Neuron (in vitro differentiated cells): ENCODE data around the gene SMYD2.

Source experiments
- H2AFZ ChIP-seq: one replicate; pipeline ENCODE4 v1.6.1; 2013; ENCODE audit warnings: low read depth, mild to moderate bottlenecking, inconsistent platforms, low read length, moderate library complexity
- H3K27me3 ChIP-seq: one replicate; pipeline ENCODE4 v1.6.1; 2013; ENCODE audit warnings: low read length; ENCODE audit not compliant: insufficient read depth
- H3K36me3 ChIP-seq: one replicate; pipeline ENCODE4 v1.6.1; 2013; ENCODE audit warnings: low read length; ENCODE audit not compliant: insufficient read depth
- H3K4me1 ChIP-seq: one replicate; pipeline ENCODE4 v1.6.1; 2013; ENCODE audit warnings: low read length; ENCODE audit not compliant: insufficient read depth
- H3K4me3 ChIP-seq: 2 replicates; pipeline ENCODE4 v1.5.1; 2013; ENCODE audit warnings: mild to moderate bottlenecking, low read length, moderate library complexity
- H3K9me3 ChIP-seq: one replicate; pipeline ENCODE4 v1.6.1; 2013; ENCODE audit warnings: low read length

The SMYD2 gene

GRCh38 chr1:214296860-214297745 is 16.1 kb downstream of the SMYD2 start:
- H3K36me3 ChIP-seq, result no peaks in the 10 kb centered on the region
- H3K9me3 ChIP-seq, result no peaks in the 10 kb centered on the region
- H3K4me3 ChIP-seq, result no peak overlapping the region
- no peaks in the 10 kb centered on the region for H3K27me3 ChIP-seq
- no peak overlapping the region for H2AFZ ChIP-seq
- peaks cover 16% of the 10 kb centered on the region for H3K4me1 ChIP-seq

DNA sequence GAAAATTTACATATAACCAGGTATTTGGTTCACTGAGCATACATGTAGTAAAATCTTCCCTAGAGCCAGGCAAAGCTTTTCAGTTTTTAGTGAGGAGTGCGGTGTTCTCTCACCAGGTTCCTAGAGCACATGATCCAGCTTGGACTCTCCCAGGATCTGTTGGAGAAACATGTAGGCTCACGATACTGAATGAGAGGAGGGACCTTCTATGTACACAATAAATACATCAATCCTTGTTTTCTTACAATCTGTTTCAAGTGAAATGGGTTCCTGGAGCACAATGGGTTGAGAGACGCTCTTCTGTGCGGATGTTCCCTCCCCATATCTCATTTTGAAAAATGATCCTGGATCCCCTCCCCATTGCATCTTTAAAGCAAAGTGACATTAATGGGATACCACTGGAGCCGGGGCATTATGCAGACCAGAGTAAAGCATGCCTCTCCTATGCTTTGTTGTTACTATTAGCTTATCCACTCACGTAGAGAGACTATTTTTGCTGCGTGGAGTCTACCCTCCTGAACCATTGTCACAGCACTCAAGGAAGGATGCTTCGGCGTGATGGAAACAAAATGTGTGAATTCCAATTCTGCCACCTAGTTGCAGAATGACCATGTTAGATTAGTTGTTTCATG is 19.3 kb downstream of the SMYD2 start:
- no peak overlapping the region for H2AFZ ChIP-seq
- peaks cover 21% of the 10 kb centered on the region for H3K4me1 ChIP-seq
- no peak overlapping the region for H3K4me3 ChIP-seq
- no peaks in the 10 kb centered on the region for H3K36me3 ChIP-seq
- H3K9me3 ChIP-seq, result no peaks in the 10 kb centered on the region
- no peaks in the 10 kb centered on the region for H3K27me3 ChIP-seq

GRCh38 chr1:214301526-214301925 is 20.6 kb downstream of the SMYD2 start:
- no peak overlapping the region for H3K4me3 ChIP-seq
- peaks cover 8% of the 10 kb centered on the region for H3K4me1 ChIP-seq
- H2AFZ ChIP-seq, result no peak overlapping the region
- no peaks in the 10 kb centered on the region for H3K36me3 ChIP-seq
- H3K9me3 ChIP-seq, result no peaks in the 10 kb centered on the region
- no peaks in the 10 kb centered on the region for H3K27me3 ChIP-seq

DNA sequence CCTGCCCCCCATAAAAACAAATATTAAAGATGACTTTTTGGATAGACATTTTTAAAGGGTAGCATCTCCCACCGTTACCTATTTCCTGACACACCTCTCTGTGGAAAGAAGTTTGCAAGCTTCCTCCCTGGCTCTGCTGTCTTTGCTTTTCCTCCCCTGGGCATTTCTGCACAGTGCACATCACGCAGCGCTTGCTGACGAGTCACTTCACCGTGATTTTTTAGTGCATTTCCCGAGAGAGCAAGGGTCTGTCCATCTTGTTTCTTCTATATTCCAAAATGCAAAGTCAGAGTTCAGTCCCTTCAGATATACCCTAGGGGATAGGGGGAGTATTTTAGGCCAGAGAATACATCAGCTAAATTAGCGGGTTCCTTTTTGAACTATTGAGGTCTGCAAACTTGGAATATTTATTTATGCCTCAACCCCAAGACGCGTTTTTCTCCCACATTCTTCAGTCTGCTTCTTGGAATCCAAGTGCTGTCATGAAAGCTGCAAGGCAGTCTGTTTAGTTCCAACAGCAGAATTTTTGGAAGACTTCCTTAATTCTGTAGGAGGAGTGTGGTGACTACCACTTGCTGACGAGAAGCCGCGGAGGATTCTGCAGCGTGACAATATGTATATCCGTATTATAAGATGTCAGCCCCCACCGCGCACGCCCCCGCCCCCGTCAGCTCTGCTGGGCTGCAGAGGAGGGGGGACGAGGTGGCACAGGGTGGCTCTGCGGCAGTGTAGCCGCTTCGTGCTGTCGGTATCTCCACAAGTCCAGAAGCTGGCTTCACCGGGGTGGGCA is 22.4 kb downstream of the SMYD2 start:
- no peak overlapping the region for H3K4me3 ChIP-seq
- H3K36me3 ChIP-seq, result no peaks in the 10 kb centered on the region

GRCh38 chr1:214305164-214305751 is 24.3 kb downstream of the SMYD2 start:
- no peaks in the 10 kb centered on the region for H3K9me3 ChIP-seq
- H2AFZ ChIP-seq, result no peak overlapping the region
- H3K4me3 ChIP-seq, result no peak overlapping the region
- H3K27me3 ChIP-seq, result no peaks in the 10 kb centered on the region
- H3K4me1 ChIP-seq, result peaks cover 6% of the 10 kb centered on the region
- no peaks in the 10 kb centered on the region for H3K36me3 ChIP-seq

More for the DNA sequence above, 22.4 kb downstream of the SMYD2 start:
- H3K4me1 ChIP-seq, result peaks cover 6% of the 10 kb centered on the region
- H3K27me3 ChIP-seq, result no peaks in the 10 kb centered on the region
- no peak overlapping the region for H2AFZ ChIP-seq
- no peaks in the 10 kb centered on the region for H3K9me3 ChIP-seq

- Histone ChIP-seq H3K27me3 (no peaks in the 10 kb centered on the region), H3K36me3 (no peaks in the 10 kb centered on the region), H3K4me3 (no peak overlapping the region), H3K9me3 (no peaks in the 10 kb centered on the region), H2AFZ (no peak overlapping the region), H3K4me1 (peaks cover 6% of the 10 kb centered on the region)
These were observed 25.3 kb downstream of the SMYD2 start for GRCh38 chr1:214306269-214306668.

DNA sequence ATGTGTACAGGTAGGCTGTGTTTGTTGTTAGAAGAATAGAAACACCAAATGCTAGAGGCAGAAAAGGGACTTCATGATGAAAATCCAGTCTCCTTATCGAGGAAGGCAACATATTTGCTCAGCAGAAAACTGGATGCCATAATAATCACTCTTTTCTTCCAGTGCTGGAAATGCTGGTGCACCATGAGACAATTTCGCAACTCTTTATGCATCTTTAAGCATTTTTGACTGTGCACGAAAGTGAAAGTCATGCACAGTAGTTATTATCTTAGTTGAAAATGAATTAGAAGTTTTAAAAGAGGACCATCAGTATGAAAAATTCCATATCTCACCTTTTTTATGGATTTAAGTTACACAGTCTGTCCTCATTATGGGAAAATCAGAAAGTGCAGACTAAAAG is 29.1 kb downstream of the SMYD2 start:
- Histone ChIP-seq H3K4me1 (peaks cover 10% of the 10 kb centered on the region), H3K36me3 (no peaks in the 10 kb centered on the region), H3K27me3 (no peaks in the 10 kb centered on the region), H2AFZ (no peak overlapping the region), H3K9me3 (no peaks in the 10 kb centered on the region), H3K4me3 (no peak overlapping the region)

DNA sequence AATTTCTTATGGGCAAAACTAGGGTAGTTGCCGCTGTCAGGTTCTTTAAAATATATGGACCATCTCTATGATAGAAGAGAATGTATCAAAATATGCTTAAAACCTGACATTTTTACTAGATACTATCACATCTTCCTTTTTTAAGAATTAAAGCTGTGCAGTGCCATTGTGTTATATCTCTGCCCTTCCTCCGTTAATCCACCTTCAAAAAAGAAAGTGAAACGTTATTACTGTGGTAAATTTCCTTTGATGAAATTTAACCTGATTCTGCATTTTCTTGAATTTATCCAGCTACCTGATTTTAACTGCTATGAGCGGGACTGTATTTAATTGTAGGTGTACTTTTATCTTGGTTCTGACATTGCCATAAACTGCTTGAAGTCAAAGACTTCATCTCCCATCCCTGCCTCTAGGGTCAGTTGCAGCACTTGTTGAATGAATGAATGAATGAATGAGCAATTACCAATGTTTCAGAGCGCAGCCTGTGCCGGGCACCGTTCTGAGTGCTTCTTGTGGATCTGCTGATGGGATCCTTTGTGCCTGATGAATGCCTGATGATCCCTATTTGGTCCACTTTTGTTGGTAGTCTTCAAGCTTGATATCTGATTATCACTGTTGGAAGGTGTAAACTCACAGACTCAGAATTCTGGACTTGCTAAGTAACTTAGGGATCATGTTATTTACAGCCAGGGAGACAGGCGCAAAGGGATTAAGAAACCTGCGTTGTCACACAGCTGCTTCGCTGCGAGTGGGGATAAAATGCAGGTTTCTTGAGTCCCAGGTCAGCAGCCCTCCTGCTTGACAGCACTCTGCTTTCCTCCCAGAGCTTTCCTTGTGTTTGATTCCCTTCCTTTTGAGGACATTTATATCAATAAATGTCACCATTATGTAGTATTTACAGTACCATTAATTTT is 30.1 kb downstream of the SMYD2 start:
- Histone ChIP-seq H3K9me3 (no peaks in the 10 kb centered on the region), H3K4me3 (no peak overlapping the region), H3K27me3 (no peaks in the 10 kb centered on the region), H3K36me3 (no peaks in the 10 kb centered on the region), H2AFZ (no peak overlapping the region), H3K4me1 (peaks cover 12% of the 10 kb centered on the region)

DNA sequence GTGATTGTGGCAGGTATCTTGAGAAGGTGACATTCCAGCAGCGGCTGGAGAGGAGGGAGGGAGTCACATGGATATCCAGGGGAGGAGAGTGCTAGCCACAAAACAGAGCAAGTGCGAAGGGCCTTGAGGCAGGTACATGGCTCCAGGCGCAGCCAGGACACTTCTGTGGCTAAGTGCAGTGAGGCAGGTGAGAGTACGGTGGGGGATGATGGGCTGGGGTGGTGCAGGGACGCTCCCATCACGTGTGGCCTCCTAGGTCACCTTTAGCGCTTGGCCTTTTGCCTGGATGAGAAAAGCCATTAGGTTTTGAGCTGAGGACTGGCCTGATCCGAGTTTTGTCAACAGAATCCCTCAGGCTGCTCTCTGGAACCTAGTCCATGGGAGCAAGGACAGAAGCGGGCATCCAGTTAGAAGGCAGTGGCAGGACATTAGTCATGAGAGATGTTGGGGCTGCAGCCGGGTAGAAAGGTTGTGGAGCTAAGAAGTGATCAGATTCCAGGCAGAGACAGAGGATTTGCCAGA is 31.6 kb downstream of the SMYD2 start:
- Histone ChIP-seq H3K36me3 (no peaks in the 10 kb centered on the region), H3K4me3 (no peak overlapping the region), H2AFZ (no peak overlapping the region), H3K9me3 (no peaks in the 10 kb centered on the region), H3K27me3 (no peaks in the 10 kb centered on the region), H3K4me1 (peaks cover 12% of the 10 kb centered on the region)

DNA sequence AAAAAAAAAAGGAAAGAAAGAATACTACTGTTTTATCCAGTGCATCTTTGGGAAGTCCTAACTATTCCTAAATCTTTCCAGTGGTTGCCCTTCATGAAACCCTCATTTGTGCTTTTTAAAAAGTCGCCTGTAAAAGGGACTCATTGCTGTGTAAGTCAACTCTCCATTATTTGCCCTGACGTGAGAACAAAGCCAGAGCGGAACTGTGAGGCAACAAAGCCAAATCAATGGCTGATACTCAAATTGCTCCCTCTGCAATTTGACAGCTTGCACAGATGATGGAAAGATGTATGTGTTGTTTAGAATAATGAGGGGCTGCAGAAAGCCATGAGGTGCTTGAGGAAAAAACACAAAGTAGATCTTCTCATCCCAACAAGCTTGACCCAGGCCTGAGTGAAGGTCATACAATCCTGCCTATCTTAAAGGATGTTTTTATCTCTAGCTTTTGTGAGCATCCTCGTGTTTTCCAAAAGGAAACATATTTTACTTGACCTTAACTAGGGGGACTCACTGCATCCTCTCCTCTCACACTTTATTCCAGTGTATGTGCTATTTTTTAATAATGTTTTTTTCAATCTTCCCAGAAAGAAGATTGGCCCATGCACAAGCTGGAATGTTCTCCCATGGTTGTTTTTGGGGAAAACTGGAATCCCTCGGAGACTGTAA is 33.4 kb downstream of the SMYD2 start:
- no peak overlapping the region for H3K4me3 ChIP-seq
- H2AFZ ChIP-seq, result no peak overlapping the region
- no peaks in the 10 kb centered on the region for H3K9me3 ChIP-seq
- no peaks in the 10 kb centered on the region for H3K27me3 ChIP-seq
- H3K4me1 ChIP-seq, result peaks cover 16% of the 10 kb centered on the region
- H3K36me3 ChIP-seq, result no peaks in the 10 kb centered on the region

DNA sequence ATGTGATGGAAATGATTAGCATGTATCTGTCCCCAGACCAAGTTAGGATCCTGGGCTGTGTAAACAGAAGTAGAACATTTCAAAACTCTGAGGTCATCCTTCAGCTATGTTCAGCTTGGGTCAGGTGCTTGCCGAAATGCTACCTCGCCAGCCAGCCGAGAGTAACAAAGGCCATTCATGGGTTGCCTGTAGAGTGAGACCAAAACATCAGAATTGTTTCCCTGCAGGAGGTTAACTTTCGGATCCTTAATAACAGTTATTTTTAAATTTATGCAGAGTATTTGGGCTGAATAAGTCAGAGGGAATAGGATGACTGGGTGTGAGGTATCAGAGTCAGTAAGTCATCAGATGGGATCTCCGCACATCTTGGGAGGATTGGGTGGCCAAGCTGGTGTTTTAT is 35.6 kb downstream of the SMYD2 start:
- H3K4me3 ChIP-seq, result no peak overlapping the region
- H3K4me1 ChIP-seq, result peaks cover 16% of the 10 kb centered on the region
- H3K9me3 ChIP-seq, result no peaks in the 10 kb centered on the region
- H3K27me3 ChIP-seq, result no peaks in the 10 kb centered on the region
- peaks cover 14% of the 10 kb centered on the region for H3K36me3 ChIP-seq
- H2AFZ ChIP-seq, result no peak overlapping the region
